ENCODE measurements around the gene HOXA3. TPM values are rescaled to one million over a fixed set of nuclear protein-coding genes. Genes with fewer than 3 reads are reported as not detected.
A peak's percentile ranks its signal among the peaks of the same experiment; 100 is the strongest.

HOXA3 gene
- total RNA-seq, 1 experiment from 2014 or later, result 50.5 TPM

GRCh38 chr7:27179503-27180430 lies 27.4 kb upstream of the HOXA3 start:
- no peaks in the 10 kb centered on the region for H4K20me1 ChIP-seq (ENCODE audit: insufficient read depth)
- BruUV-seq (replicated peaks), result no TSS peak
- ChIA-PET POLR2A (ENCODE audit: unreplicated experiment) (no interaction called here), CTCF (interaction anchor here (0.7 to 1.1 kb wide), 3 partner anchors 19 to 423 kb away, joined by 3 to 12 read pairs (median 3); no protein-coding TSS in a partner anchor)
- H3K4me2 ChIP-seq, result peak overlapping the region; percentile 43; the same call in 1 of the 2 replicates
- H2AFZ ChIP-seq, result no peak overlapping the region
- no peak overlapping the region for H3K27ac ChIP-seq
- no peaks in the 10 kb centered on the region for H3K36me3 ChIP-seq (ENCODE audit: low read depth)
- peak in 1 of 2 experiments; percentile 62 for DNase-seq
- no peaks in the 10 kb centered on the region for H3K9me2 ChIP-seq (ENCODE audit: insufficient read depth)
- TF ChIP-seq CTCF (conservative IDR thresholded peaks at IDR 0.05), result peak; percentile 96
- TF ChIP-seq EZH2 (IDR thresholded peaks at IDR 0.05; ENCODE audit: low read depth), result no peak
- H3K27me3 ChIP-seq (ENCODE audit: insufficient read depth, low read depth), result no peaks in the 10 kb centered on the region
- H3K79me2 ChIP-seq (ENCODE audit: low read depth), result no peaks in the 10 kb centered on the region
- H3K9me3 ChIP-seq (ENCODE audit: insufficient read depth, low read depth), result no peaks in the 10 kb centered on the region
- intact Hi-C loops (cut with micrococcal nuclease; ENCODE audit: unreplicated experiment), result loop anchor here (5.0 kb wide), 1 partner anchor 1287 kb away; no protein-coding TSS in a partner anchor
- peaks cover 12% of the 10 kb centered on the region; the same call in 1 of the 2 replicates for H3F3A ChIP-seq (ENCODE audit: insufficient read depth, low read depth)
- H3K4me1 ChIP-seq (replicated peaks; ENCODE audit: insufficient read depth), result peaks cover 9% of the 10 kb centered on the region
- H3K4me3 ChIP-seq, result no peak overlapping the region

DNA sequence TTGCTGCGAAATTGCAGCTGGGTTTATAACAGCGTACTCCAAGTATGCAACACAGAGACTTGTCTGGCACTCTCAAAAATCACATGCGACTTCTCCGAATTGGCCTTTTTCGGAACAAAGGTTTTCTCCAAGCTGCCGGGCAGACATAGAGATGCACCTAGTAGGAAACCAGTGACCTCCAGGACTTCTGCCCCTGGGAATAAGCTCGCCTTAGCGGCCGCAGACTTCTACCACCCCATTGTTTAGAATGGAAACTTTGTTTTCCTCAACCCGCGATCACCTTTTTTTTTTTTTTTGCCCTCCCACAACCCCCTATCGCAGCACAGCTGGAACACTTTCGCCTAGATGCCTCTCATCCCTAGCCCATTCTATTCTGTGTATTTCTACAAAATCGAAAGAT lies 26.6 kb upstream of the HOXA3 start:
- H2AFZ ChIP-seq, result no peak overlapping the region
- peaks cover 7% of the 10 kb centered on the region for H3K4me1 ChIP-seq (replicated peaks; ENCODE audit: insufficient read depth)
- no peak overlapping the region for H3K4me2 ChIP-seq
- no peaks in the 10 kb centered on the region for H3K9me3 ChIP-seq (ENCODE audit: insufficient read depth, low read depth)
- no peak for DNase-seq
- no TSS peak for BruUV-seq (replicated peaks)
- H3K79me2 ChIP-seq (ENCODE audit: low read depth), result no peaks in the 10 kb centered on the region
- H3K36me3 ChIP-seq (ENCODE audit: low read depth), result no peaks in the 10 kb centered on the region
- no peaks in the 10 kb centered on the region for H4K20me1 ChIP-seq (ENCODE audit: insufficient read depth)
- POLR2A ChIA-PET (ENCODE audit: unreplicated experiment), result no interaction called here
- intact Hi-C loops (cut with micrococcal nuclease; ENCODE audit: unreplicated experiment), result no loop called here
- H3K9me2 ChIP-seq (ENCODE audit: insufficient read depth), result no peaks in the 10 kb centered on the region
- TF ChIP-seq CTCF (conservative IDR thresholded peaks at IDR 0.05) (no peak), EZH2 (IDR thresholded peaks at IDR 0.05; ENCODE audit: low read depth) (no peak)
- H3F3A ChIP-seq (ENCODE audit: insufficient read depth, low read depth), result peaks cover 12% of the 10 kb centered on the region; the same call in 1 of the 2 replicates
- no peak overlapping the region for H3K4me3 ChIP-seq
- no peak overlapping the region for H3K27ac ChIP-seq
- no peaks in the 10 kb centered on the region for H3K27me3 ChIP-seq (ENCODE audit: insufficient read depth, low read depth)
- CTCF ChIA-PET, result interaction anchor here (0.5 to 1.1 kb wide), 4 partner anchors 18 to 807 kb away, joined by 3 to 12 read pairs (median 3); no protein-coding TSS in a partner anchor

DNA sequence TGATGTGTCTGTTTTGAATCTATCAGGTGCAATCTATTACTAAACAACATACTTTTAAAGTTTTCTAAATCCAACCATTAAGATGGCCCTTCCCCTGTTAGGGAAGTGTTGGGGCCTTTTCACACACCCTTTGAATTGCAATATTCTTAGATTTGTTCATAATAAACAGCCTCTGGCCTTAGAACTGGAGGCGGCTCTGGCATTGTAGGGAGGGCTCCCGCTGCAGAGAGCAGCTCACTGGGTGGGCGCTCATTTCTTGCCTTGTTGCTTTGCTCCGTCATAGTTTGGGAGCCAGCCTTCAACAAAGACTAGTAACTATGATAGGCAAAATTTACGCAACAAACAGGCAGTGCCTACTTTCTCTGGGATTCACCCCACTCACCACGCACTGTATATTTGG lies 26.0 kb upstream of the HOXA3 start:
- no peak overlapping the region for H3K4me2 ChIP-seq
- peaks cover 3% of the 10 kb centered on the region for H3K4me1 ChIP-seq (replicated peaks; ENCODE audit: insufficient read depth)
- no peaks in the 10 kb centered on the region for H4K20me1 ChIP-seq (ENCODE audit: insufficient read depth)
- H3K9me2 ChIP-seq (ENCODE audit: insufficient read depth), result no peaks in the 10 kb centered on the region
- H3K36me3 ChIP-seq (ENCODE audit: low read depth), result no peaks in the 10 kb centered on the region
- no peaks in the 10 kb centered on the region for H3K27me3 ChIP-seq (ENCODE audit: insufficient read depth, low read depth)
- H2AFZ ChIP-seq, result no peak overlapping the region
- H3K79me2 ChIP-seq (ENCODE audit: low read depth), result no peaks in the 10 kb centered on the region
- H3K9me3 ChIP-seq (ENCODE audit: insufficient read depth, low read depth), result no peaks in the 10 kb centered on the region
- TF ChIP-seq CTCF (conservative IDR thresholded peaks at IDR 0.05), result no peak
- TF ChIP-seq EZH2 (IDR thresholded peaks at IDR 0.05; ENCODE audit: low read depth), result no peak
- no peak for DNase-seq
- peaks cover 12% of the 10 kb centered on the region; the same call in 1 of the 2 replicates for H3F3A ChIP-seq (ENCODE audit: insufficient read depth, low read depth)
- ChIA-PET CTCF (interaction anchor here (0.5 to 0.7 kb wide), 2 partner anchors 113 to 806 kb away, joined by 3 read pairs; no protein-coding TSS in a partner anchor), POLR2A (ENCODE audit: unreplicated experiment) (no interaction called here)
- intact Hi-C loops (cut with micrococcal nuclease; ENCODE audit: unreplicated experiment), result no loop called here
- no peak overlapping the region for H3K27ac ChIP-seq
- no TSS peak for BruUV-seq (replicated peaks)
- no peak overlapping the region for H3K4me3 ChIP-seq
